Stimulated activated CD8-positive, alpha-beta memory T cell treated with anti-CD3 and anti-CD28 coated beads, Interleukin-15, amount 100 ng/mL, for 1 hour (primary cell): ENCODE results near the gene ARHGAP24.

Source experiments
- DNase-seq: peaks from one replicate; pipeline ENCODE4 v3.0.0-alpha.2; 2020; ENCODE audit warnings: low read depth

Gene ARHGAP24

DNA sequence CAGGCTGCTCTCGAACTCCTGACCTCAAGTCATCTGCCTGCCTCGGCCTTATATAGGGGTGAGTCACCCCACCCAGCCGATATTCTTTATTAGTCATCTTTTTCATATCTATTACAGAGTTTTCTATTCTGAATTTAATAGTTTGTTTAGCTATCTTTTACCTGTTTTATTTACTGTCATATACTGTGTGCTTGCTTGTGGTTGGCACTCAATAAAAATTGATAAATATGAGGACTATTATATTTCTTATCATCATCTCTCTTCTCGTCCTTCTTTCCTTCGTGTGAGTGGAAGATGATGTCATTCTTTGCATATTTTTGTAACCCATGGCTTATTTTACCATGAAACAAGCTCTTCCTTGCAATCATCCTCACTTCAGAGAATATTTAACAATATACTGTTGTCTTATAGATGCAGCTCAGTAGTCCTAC lies 265.5 kb downstream of the ARHGAP24 start:
- no peak for DNase-seq

DNA sequence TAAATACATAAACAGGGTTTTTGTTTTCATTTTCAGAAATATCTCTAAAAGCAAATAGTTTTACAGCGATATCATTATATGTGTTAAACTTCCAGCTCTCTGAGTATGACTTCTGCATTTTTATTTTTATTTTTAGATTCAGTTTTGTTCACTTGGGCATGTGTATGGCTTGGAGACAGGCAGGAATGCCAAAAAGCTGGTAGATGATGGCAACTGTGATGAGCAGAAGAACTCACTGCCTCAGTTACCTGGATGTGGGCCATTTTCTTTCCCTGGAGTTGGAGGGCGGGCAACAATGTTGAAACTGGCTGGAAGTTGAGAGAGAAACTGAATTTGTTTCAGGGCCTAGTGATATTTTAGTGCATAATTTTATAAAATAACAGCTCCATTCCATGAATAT lies 266.4 kb downstream of the ARHGAP24 start:
- DNase-seq: no peak

DNA sequence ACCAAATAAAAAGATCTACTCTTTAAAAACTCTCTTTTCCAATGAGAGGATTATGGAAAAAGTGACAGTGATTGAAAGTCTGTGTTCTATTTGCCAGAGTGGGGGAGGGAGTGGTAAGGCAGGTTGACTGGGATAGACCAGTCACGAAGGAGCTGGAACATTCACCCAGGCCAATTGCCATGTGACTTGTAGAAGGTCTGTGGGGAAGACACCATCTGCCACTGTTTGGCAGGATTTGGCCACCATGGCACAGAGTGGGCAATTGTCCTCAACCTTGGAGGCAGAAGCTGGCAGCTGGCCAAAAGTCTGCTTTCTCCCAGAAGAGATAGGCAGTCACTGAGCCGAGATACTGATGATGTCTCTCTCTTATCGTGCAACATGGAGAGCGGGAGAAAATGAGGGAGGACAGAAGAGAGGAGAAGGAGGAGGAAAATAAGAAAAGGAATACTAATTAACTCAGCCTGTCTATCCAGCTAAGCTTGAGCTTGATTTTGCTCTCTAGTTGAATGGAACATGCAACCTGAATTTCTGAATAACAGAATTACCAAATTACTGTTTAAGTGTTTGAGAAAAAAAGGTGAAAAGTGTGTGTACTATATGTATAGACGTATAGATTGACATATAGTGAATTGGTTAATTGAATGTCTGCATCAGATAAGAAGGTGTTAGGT lies 267.1 kb downstream of the ARHGAP24 start:
- DNase-seq: no peak

DNA sequence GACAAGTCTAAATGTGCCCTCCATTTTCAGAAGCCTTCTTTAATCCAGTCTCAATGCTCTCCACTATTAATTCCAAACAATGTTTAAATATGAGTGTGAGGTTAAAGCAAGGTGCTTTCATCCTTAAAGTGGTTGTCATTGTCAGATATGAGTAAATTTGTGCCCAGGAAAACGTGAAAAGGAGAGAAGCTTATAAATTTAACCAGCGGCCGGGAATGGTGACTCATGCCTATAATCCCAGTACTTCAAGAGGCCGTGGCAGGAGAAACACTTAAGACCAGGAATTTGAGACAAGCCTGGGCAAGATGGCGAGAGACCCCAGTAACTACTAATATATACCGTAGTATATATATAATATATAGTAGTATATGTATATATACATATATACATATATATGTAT lies 270.0 kb downstream of the ARHGAP24 start:
- no peak for DNase-seq

DNA sequence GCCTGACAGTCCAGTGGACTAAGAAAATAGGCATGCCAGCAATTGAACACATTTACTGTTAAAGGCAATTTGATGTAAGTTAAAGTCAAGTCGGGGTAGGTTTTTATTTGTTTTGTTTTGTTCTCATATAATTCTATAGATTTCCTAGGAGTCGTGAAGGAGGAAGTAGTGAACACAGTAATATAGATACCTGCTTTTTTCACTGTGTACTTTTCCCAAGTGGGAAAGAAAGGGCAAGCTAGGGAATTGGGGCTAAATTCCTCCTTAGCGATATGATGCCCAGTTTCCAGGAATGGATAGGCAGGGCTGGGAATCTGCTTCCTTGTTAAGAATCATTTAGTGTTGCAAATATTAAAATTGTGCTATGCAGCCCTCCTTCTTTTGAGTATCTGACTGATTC lies 271.0 kb downstream of the ARHGAP24 start:
- no peak for DNase-seq

DNA sequence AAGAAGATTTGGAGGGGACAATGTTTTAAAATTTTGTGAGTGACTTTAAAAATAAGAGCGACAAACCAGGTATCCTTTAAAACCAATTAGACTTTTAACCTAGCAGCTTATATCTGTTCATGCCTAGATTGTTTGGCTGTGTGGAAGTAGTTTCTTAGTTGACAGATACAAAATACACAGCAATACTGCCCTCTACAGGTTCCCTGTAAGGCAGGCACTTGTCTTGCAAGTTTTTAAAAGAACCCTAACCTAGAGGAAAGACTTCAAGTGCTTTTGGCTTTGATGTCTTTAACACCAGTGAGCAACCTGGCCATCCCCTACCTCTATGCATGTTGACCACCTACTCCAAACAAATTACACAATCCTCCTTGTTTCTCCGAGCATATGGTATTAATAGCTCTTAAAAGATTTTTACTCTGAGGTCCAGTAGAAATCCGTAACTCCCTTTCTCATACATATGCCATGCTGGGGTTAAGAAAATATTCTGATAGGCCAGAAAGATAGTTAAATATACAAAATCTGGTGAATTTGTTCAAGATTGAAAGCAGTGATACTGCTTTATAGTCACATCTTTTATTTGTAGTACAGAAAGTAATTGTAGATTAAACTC lies 273.0 kb downstream of the ARHGAP24 start:
- DNase-seq: no peak

DNA sequence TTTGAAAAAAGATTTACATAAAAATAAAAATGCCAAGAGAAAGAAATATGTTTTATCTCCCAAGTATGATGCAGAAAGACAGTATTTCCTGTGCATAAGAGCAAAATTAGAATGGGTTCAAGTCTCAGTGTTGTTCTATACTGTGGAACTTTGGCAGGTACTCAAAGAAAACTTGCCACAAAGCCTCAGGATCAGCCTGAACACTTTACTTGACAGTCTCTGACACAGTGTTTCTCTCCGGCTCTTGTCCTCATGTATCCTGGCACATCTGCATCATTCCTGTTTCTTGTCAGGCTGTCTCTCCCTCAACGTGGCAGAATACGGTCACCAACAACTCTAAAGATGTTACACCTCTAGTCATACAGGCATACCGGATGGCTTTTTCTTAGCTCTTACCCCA lies 273.7 kb downstream of the ARHGAP24 start:
- no peak for DNase-seq

DNA sequence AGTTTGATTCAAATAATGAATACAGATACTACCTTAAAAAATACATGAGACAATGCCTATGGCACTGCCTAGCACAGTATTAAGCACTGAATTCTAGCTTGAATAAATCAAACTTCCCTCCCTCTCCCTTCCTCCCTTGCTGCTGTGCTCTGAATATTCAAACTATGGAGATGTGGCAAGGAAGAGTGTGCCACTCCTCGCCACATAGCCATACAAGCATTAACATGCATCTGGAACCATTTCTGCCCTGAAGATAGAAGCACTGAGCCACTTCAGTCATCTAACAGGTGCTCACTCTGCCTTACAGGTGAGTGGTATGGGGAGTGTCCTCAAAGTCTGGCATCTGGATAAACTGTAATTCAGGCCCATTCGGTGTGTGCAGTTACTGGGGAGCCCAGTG lies 276.9 kb downstream of the ARHGAP24 start:
- no peak for DNase-seq

DNA sequence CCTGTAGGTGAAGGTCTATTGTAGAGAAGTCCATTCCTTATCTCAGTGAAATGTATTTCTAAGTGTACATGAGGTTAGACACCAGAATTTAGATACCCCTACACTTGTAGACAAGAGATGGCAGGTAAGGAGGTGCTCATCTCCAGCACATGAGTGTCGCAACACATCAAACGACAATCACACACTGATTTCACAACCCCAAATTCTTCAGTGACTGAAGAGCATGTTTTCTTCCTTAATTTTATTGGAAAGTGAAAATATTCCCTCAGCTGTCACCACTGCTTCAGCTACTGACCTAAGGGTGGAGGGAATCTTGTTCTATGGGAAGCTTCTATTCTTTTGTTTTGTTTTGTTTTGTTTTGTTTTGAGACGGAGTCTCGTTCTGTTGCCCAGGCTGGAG lies 280.3 kb downstream of the ARHGAP24 start:
- DNase-seq: no peak

DNA sequence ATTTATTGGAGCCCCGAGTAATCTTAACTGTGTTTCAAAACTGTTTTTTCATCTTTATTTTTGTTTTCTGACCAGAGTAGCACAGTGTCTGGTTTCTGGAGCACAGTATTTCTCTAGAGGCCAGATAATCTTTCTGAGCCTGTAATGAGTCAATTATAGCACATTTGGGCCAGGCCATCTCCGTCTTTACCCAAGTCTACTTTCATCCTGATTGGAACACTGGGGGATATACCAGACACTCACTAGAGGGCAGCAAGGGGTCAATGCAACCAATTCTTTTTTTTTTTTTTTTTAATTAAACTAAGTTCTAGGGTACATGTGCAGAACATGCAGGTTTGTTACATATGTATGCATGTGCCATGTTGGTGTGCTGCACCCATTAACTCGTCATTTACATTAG lies 282.0 kb downstream of the ARHGAP24 start:
- no peak for DNase-seq

DNA sequence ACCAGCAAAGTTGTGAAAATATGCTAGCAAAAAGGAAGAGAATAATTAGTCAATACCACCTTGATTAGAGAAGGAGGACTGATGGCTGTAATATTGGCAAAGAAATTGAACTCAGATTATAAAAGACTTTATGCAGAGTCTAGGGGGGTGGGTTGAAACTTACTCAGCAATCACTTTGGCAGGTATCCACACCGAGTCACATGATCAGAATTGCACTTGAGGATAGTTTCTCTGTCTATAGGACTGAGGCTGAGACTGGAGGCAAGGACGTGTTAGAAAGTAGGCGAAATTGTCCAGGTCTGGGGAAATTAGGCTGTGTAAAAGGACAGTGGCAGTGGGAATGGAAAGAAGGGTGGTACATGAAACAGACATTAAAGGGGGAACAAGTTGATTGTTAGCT lies 284.4 kb downstream of the ARHGAP24 start:
- DNase-seq: no peak

DNA sequence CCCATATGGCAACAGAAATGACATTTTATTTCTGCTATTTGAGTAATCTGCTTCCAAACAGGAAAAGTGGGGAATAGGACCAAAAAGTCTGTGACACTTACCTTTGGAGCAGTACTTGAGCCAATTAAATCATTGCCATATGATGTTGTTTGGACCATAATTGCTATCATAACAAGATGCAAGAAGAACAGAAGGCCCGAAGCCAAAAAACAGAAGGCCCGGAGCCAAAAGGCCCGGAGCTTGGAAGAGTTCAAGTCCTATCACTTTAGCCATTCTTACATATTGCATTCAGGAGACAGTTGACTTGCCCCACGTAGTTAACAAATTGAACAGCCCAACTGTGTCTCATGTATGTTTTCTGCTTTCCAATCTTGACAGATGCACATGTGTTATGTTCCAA lies 285.6 kb downstream of the ARHGAP24 start:
- DNase-seq: no peak

DNA sequence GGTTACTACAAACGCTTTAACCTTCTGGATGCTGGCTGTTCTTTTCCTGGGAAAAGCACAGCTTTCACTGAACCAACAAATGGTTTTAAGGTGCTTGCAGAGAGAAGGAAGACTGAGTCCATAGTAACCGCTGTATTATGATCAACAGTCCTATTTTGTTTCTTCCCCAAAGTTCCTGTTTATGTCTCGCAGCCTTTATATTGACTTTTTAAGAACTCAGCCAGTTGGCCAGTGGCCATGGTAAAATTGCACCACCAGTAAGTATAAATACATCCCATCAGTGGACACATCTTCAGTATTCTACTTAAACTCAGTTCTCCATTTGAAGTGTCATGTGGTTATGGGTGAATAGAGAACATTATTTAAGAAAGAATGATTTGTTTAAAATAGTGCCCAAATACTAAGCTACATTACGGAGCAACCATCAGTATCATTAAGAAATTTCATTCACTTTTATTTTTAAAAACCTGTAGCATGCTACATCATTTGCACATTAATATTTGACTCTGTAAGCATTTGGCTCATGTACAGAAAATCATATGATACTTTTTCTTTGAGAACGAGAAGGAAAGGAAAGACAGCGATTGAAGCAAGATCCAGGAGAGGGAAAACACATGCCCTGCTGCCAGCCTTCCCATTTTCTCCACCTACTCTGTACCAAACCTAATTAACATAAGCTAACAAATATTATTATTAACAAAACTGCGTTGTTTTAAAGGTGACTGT lies 287.0 kb downstream of the ARHGAP24 start:
- no peak for DNase-seq

DNA sequence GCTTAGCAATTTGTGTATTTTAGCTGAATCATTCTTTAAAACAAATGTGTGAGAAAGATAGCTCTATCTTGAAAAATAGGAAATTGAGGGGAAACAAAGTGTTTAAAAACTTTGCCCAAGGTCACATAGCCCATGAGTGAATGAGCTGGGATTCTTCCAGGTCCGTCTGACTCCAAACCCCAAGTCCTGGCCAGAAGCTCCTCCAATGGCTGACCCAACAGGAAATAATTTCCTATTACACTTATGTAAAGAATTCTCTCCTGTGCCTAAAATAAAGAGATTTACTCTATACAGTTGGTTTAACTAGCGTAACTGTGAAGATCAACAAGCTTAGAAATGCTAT lies 287.6 kb downstream of the ARHGAP24 start:
- no peak for DNase-seq

DNA sequence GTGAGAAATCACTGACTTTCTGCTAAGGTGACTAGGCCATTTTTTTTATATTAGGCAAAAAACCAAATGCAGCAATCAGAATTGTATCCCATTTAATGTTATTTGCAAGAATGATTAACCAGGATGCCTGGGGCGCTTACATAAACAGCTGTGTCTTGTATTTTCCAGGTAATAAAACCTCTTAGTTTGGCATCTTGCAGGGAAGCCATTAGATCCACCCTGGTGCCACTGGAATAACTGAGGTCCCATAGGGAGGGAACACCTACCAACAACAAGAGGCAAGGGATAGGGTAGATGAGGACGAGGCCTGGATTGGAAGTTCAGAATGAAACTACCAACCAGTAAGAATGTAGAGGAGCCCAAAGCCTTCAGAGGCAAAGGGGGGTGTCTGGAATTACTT lies 288.3 kb downstream of the ARHGAP24 start:
- DNase-seq: no peak

DNA sequence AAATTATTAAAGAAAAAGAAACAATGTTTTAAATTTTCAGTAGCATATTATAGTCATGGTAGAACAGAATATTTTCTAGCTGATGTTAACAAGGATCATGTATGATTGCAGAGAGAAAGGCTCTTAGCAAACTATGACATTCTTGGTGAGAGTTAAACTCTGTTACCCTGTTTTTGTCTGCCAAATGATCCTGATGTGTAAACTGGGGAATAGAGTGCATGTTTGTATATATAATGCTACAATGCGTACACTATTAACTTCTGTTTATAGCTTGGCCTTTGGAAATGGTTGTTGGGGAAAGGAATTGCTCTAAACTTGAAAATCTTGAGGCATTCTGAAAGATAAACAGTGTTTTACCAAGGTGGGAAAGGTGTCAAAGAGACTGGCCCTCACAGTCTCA lies 292.7 kb downstream of the ARHGAP24 start:
- no peak for DNase-seq

DNA sequence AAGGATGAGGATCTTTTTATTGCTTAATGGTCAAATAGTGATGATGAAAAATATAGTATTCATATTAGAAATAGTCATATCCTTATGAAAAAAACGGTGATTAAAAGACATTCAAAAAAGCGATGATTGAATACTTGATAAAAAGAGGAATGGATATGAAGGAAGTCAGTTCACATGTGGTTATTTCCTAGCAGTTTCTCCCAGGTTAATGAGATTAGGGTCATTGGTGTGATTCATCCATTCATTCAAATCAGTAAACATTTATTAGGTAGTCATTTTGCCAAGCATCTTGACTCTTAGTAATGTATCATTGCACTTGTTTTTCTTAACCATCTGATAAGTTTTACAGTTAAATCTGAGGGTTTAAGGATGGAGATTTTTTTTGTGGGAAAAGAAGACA lies 294.1 kb downstream of the ARHGAP24 start:
- DNase-seq: no peak

DNA sequence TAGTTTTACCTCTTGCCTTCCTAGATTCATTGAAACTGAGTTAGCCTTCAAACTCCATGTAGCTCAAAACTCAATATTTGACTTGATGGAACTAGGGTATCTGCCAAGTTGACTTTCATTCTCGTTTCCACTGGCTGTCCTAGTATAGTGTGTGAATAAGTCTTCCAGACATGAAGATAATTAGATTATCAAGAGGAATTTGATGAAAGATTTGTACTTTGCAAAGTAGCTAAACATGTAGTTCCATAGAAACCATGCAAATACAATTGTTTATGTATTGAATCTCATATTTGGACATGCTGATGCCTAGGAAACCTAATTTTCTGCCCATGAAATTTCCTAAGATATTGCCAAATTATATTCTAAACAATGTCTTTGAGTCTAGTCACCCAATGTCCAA lies 297.5 kb downstream of the ARHGAP24 start:
- no peak for DNase-seq

DNA sequence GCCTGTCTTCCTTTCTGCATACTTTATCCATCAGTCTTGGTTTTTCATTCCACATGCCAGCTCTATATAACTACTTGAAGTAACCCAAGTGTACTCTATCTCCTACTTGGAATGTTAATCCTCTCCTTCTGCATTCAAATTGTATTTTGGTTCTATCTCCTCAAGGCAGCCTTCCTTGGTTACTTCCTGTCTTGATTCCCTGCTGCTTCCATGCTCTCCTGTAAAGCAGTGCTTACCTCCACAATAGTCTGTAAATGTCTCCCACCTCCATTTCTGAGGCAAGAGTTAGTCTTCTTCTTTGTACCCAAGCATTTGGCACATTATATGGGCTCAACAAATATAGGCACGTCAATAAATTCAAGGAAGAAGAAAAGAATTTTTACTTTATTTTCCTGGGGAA lies 298.4 kb downstream of the ARHGAP24 start:
- DNase-seq: no peak

DNA sequence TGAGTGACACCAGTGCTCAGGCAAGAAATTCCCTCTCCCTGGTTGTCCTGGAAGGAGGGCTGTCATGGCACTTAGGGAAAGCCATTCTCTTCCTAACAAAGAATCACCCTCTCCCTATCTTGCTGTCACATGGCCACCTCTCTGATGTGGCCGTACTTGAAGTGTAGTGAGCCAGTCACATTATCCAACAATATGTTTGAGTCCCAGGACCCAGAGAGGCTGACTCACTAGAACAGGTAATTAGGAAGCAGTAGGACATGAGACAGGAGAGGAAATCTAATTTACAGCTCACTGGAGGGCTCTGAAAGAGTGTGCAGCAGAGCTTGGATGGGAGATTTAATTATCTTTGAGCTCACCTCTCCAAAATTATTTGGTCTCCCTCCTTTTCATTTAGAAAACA lies 299.1 kb downstream of the ARHGAP24 start:
- DNase-seq: no peak

DNA sequence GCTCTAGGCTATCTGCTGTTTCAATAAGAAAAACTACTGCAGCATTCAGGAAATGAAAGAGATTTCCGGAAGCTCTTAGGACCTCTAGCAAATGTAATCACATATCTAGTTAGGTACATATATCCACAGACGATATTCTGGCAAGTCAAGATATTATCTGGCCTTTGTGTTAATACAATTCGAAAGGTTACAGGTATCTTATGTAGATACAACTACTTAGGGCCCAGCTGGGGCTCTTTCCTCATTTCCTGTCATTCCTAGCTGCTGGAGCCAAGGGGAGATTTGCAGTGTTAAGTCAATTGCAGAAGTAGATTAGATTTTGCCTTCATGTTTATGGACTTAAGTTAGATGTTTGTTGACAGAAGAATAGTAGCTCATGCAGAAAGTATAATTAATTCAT lies 299.5 kb downstream of the ARHGAP24 start:
- DNase-seq: no peak

DNA sequence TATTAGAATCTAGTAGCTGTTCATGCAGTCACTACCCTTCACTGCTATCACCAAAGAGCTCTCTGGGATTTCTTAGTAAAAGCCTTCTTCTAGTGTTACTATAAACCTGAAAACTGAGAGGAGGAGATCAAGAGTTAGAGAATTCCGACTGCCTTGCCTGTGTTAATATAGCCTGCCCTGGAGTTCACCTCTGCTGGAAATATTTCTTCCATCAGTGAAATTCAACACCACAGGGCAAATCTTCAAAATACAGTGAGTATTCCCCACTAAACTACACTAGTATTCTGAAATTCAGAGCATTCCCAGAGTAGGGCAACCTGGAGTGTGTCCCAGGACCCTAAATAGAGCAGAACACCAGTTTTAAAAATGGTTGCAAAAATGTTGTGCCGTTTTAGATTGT lies 301.1 kb downstream of the ARHGAP24 start:
- no peak for DNase-seq

DNA sequence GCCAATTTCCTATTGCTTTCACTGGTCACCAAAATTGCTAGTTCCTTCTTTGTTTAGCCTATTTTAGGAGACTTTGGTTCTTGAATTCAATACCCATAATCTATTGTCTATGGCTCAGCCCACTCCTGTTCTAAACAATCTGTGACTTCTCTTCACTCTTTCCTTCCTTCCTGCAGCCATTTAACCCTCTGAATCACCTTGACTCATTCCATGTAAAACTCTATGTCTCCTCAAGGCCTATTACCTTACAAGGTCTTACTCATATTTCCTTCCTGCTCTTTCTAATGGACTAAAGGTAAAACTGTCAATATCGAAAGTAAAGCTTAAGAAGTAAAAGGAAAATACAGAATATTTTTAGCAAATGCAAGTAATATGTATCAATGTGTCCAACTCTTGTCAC lies 301.6 kb downstream of the ARHGAP24 start:
- no peak for DNase-seq
